GM08714 (cell line): ENCODE results near the gene SOS2.

Experiments
- H3K4me3 ChIP-seq: fragments of 200-500 bp; sonication (Bioruptor generic); 2 replicates; pipeline ENCODE4 v1.5.1; 2014; ENCODE audit warnings: mild to moderate bottlenecking, low read length, inconsistent platforms
- ZNF274 ChIP-seq: IDR thresholded peaks from 2 replicates; pipeline ENCODE4 v1.6.1; 2012; ENCODE audit warnings: mild to moderate bottlenecking, low read depth, low read length

The SOS2 gene

GRCh38 chr14:50113381-50114035 is 117.9 kb downstream of the SOS2 start:
- H3K4me3 ChIP-seq, result 0 out of 2 replicates have a peak overlapping the region, but pooled peaks have one; percentile 3
- no peak for TF ChIP-seq ZNF274

GRCh38 chr14:50110323-50111037 is 120.9 kb downstream of the SOS2 start:
- TF ChIP-seq ZNF274, result no peak
- H3K4me3 ChIP-seq, result no peak overlapping the region

GRCh38 chr14:50109342-50109741 is 122.0 kb downstream of the SOS2 start:
- no peak for TF ChIP-seq ZNF274
- no peak overlapping the region for H3K4me3 ChIP-seq

- no peak overlapping the region for H3K4me3 ChIP-seq
- TF ChIP-seq ZNF274, result no peak
Measured at GRCh38 chr14:50107850-50108249, 123.5 kb downstream of the SOS2 start.

GRCh38 chr14:50106178-50106577 is 125.2 kb downstream of the SOS2 start:
- no peak for TF ChIP-seq ZNF274
- H3K4me3 ChIP-seq, result no peak overlapping the region

- H3K4me3 ChIP-seq, result no peak overlapping the region
- TF ChIP-seq ZNF274, result no peak
Measured at GRCh38 chr14:50103558-50103957, 127.8 kb downstream of the SOS2 start.

- no peak for TF ChIP-seq ZNF274
- no peak overlapping the region for H3K4me3 ChIP-seq
Measured at GRCh38 chr14:50101417-50101816, 130.0 kb downstream of the SOS2 start.

- H3K4me3 ChIP-seq, result no peak overlapping the region
- TF ChIP-seq ZNF274, result no peak
Measured at GRCh38 chr14:50100805-50101204, 130.6 kb downstream of the SOS2 start.

- no peak overlapping the region for H3K4me3 ChIP-seq
- no peak for TF ChIP-seq ZNF274
Measured at GRCh38 chr14:50099335-50099734, 132.0 kb downstream of the SOS2 start.

GRCh38 chr14:50095895-50096294 is 135.5 kb downstream of the SOS2 start:
- TF ChIP-seq ZNF274, result no peak
- no peak overlapping the region for H3K4me3 ChIP-seq

GRCh38 chr14:50094056-50094755 is 137.2 kb downstream of the SOS2 start:
- TF ChIP-seq ZNF274, result no peak
- H3K4me3 ChIP-seq, result no peak overlapping the region

- no peak overlapping the region for H3K4me3 ChIP-seq
- TF ChIP-seq ZNF274, result no peak
Measured at GRCh38 chr14:50093496-50093895, 137.9 kb downstream of the SOS2 start.

GRCh38 chr14:50092006-50092555 is 139.3 kb downstream of the SOS2 start:
- no peak overlapping the region for H3K4me3 ChIP-seq
- no peak for TF ChIP-seq ZNF274

- TF ChIP-seq ZNF274, result no peak
- H3K4me3 ChIP-seq, result no peak overlapping the region
Measured at GRCh38 chr14:50091240-50091913, 140.0 kb downstream of the SOS2 start.
